Activated CD4-positive, alpha-beta T cell treated with anti-CD3 and anti-CD28 coated beads, Interleukin-10, Interleukin-2, amounts not matched to agents 100 ng/mL and 50 ng/mL, durations not matched to agents 16 hours and 8 hours (primary cell): ENCODE results near the gene CPT1B.
A peak's percentile ranks its signal among the peaks of the same experiment; 100 is the strongest.
"Not testable (repeated sequence)": the region's sequence is repeated elsewhere in the genome, so short reads cannot be mapped to it uniquely, and the experiment has no call there.

Experiments
- DNase-seq: peaks from one replicate; pipeline ENCODE4 v3.0.0-alpha.2; 2020

Gene CPT1B

GRCh38 chr22:50608996-50609395, 30.8 kb upstream of the CPT1B start:
- no peak for DNase-seq

- DNase-seq: not testable (repeated sequence)
Measured at GRCh38 chr22:50608058-50608840, 30.0 kb upstream of the CPT1B start.

DNA sequence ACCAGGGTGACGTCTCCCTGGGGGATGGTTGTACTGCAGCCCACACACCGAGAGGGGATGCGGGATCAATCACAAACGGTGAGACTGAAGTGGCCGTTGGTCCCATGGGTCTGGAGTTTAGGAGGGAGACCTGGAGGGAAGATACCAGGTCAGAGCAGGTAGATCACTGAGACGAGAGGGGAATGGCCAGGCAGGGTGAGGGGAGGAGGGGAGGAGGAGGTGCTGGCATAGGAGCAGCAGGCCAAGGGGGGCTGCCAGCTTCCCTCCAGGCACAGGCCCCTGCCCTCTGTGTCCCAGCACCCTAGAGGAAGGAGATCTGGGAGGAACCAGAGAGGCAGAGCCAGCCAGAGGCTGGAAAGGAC, 29.4 kb upstream of the CPT1B start:
- DNase-seq: no peak

DNA sequence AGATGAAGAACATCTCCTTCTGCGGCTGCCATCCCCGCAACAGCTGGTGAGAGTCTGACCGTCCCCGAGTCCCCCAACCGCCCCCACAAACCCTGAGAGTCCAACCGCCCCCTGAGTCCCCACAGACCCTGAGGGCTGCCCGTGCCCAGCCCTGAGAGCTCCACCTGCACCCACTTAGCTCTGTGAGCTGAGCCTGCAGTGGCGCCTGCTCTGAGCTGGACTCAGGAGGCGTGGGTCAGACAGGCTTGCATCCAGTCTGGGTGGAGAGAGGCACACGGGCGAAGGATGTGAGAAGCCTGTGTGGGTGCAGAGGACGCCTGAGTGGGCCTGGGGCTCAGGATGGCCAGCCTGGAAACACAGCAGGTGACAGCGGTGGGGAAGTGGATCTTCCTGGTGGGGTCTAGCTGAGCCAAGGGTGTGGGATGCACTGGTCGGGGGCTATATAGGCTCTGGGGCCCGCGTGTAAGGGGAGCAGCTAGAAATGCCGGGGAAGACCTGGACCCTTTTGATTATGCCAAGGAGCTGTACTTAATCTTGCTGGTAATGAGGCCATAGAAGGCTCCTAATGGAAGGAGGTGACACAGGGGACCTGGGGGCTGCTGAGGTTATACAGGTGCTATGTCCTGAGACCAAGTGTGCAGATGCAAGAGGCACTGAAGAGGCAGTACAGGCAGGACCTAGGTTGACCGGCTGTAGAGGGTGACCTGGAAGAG, 28.9 kb upstream of the CPT1B start:
- no peak for DNase-seq

- DNase-seq: peak; percentile 36
Measured at GRCh38 chr22:50606165-50606945, 28.1 kb upstream of the CPT1B start.

DNA sequence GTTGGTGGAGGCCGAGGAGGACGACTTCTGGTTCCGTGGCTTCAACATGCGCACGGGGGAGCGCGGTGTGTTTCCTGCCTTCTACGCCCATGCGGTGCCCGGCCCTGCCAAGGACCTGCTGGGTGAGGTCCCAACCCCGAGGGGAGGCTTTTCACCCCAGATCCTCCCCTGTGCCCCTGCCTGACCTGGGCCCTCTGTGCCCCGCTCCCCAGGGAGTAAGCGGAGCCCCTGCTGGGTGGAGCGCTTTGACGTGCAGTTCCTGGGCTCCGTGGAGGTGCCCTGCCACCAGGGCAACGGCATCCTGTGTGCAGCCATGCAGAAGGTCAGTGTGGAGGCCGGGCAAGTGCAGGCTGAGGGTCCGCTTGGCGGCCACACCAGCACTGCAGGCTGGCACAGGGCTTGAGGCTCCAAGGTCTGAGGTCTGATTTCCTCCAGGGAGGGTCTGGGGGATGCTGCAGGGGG, 27.4 kb upstream of the CPT1B start:
- no peak for DNase-seq

DNA sequence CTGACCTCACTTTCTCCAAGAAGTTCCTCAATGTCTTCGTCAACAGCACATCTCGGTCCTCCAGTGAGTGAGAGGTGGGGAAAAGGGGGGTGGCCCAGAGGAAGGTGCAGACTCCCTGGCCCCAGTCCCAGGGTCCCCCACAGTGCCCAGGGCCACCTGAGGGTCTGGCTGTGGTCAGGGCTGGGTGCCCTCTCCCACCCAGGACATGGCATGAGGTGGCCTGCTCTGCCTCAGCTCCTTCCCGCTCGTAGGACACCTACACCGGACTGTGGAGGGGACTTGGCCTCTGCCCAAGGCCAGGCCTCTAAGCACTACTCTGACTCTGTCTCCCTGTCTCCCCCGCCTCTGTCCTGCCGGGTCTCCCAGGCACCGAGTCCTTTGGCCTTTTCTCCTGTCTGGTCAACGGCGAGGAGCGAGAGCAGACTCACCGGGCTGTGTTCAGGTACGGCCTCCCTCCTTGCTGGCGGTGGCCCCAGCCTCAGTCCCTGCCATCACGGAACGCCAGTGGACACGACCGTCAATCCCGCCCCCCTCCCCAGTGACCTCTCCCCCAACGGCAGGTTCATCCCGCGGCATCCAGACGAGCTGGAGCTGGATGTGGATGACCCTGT, 26.9 kb upstream of the CPT1B start:
- DNase-seq: no peak

GRCh38 chr22:50604256-50605001, 26.2 kb upstream of the CPT1B start:
- no peak for DNase-seq

- DNase-seq: no peak
Measured at GRCh38 chr22:50603511-50604255, 25.5 kb upstream of the CPT1B start.

- no peak for DNase-seq
Measured at GRCh38 chr22:50602338-50602700, 24.1 kb upstream of the CPT1B start.

DNA sequence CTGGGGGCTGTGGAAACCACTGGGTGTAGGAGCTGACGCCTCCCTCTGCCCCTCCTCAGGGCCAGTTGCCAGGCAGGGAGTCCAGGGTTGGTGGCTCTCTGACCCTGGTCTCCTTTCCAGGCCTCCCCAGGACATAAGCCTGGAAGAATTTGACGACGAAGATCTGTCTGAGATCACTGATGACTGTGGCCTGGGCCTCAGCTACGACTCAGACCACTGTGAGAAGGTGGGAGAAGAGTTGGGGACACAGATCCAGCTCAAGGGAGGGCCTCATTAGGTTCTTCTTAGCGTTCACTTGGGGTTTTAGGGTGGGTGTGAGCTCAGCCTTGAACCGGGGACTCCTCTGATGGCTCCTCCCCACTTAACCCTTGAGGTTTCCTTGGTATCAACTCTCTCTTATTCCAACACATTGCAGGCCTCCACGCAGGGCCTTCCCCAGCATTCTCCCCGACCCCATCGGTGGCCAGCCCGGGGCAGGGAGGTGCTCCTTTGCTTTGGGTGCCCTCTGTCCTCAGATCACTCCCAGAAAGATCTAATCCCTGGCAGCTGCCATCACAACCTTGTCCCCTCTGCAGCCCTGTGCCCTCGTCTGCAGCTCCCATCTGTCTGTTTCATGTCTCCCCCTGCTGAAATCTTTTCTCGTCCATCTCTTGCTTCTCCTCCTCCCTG, 23.6 kb upstream of the CPT1B start:
- DNase-seq: no peak

DNA sequence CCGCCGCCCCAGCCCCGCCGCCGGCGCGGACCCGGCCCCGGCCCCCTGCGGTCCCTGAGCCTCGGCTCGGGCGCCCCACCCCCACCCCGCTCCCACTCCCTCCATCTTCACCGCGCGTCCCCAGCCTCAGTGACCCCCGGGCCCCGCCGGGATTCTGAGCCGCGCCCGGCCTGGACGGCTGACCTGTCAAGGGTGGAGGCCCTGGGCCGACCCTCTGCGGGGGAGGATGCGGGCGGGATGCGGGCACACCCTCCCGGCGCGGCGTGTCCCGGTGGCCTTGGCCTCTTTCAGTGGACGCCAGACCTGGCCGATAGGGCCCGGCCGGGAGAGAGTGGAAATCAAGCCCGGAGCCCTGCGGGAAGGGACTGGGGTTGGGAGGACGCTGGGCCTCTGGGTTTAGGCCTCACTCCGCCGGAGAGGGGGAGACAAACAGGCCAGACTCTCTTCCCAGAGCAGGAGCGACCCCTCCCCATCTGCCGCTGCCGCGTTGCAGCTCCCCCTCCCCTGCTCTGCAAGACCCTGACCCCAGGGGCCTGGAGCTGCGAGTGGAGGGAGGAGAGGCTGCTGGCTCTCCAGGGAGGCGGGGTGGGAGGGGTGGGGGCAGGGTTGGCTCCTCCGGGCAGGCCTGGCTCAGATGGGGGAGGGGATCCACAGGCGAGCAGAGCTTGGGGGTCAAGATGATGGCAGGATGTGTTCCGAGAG, 22.9 kb upstream of the CPT1B start:
- DNase-seq: no peak

DNA sequence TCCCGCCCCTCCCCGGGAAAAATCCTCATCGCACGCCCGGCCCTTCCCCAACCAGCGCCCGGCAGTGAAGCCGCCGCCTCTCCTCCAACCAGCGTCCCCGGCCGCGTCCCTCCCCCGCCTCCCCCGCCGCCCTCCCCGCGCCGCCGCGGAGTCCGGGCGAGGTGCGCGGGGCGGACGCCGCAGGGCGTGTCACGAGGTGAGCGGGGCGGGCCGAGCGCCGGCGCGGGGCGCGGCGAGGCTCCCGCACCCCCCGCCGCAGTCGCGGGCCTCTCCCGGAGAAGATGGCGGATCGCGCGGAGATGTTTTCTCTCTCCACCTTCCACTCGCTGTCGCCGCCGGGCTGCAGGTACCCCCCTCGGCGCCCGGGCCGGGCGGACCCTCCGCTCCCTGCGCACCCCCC, 22.3 kb upstream of the CPT1B start, which contains the start of gene MAPK8IP2:
TSS of gene MAPK8IP2 (plus strand) at position 256 of the 400 bp plus-strand sequence. CDS start at position 282, 26 bp downstream.
- no peak for DNase-seq

DNA sequence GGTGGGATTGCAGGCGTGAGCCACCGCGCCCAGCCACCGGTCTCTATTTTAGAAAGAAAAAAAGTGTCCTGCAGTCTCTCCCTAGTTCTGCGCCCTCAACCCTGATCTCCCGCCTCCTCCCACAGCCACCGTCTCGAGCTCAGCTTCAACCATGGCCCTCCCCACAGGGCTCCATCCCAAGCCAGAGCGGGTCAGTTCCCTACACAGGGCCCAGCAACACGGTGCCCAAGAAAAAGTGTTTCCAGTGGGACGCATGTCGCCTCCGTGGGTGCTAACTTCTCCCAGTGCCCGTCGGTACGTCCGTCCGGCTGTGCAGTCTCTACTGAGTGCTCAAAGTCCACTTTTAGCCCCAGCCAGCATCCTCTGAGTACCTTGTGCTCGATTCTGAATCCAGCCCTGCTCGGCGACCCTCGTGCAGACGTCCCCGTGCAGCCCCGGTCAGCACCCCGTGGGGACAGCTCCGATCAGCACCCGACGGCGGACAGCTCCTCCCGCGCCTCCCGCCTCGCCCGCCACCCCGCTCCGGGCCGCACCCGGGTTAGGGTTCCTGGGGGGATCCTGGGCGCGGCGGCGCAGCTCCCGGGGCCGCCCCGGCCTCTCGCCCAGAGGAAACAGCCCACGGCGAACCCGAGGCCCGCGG, 21.7 kb upstream of the CPT1B start:
- peak; percentile 30 for DNase-seq

- DNase-seq: no peak
Measured at GRCh38 chr22:50597097-50597496, 18.9 kb upstream of the CPT1B start.

- DNase-seq: no peak
Measured at GRCh38 chr22:50595189-50595588, 17.0 kb upstream of the CPT1B start.

DNA sequence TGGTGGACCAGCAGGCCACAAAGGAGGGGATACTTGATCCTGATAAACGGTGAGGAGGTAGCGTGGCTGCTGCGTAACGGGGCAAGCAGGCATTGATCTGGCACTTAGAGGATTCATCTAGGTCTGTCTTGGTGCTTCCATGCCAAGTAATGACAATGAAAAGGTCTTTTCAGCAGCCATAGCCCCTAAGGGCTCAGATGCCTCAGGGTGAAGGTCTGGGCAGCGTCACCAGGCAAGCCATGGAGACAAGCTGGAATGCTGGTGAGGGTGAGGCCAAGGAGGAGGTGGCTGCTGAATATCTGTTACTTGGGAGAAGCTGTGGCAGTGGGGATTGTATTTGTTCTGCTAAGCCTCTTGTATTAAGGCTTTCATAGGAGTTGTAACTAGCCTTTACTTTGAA, 9.2 kb upstream of the CPT1B start:
- DNase-seq: no peak

GRCh38 chr22:50586416-50586815, 8.2 kb upstream of the CPT1B start:
- DNase-seq: no peak

DNA sequence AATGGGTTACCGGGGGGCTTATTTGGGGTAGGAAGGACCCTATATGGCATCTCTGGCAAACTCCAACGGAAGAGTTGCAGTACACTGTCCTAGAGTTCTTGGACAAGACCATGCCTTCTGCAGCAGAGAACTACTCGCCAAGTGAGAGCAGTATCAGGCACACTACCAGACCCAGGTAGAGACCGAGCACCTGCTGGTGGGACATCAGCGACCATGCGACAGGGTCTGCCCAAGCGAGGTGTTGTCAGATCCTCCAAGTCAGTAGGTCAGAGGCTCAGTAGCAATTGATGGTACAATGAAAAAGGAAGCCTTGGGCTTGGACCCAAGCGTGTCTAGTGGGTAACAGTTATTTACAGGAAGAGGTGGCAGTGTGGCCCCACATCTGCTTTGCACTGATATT, 7.6 kb upstream of the CPT1B start:
- DNase-seq: no peak

DNA sequence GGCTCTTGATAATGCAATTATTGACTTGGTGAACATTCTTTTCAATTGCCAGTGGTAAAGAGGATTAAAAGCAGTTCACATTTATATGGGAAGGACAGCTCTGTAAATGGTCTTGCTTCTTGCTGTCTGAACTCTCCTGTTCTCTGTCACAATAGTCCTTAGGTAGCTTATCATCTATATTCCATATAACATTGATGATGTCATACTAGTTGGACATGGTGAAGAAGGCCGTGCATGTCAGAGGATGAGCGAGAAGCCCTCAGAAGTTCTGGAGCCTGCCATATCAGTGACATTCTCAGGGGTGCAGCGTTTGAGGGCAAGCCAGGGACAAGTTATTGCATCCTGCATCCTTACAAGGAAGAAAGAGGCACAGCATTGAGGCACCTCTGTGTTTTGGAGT, 7.0 kb upstream of the CPT1B start:
- no peak for DNase-seq
